Neural cell (in vitro differentiated cells): ENCODE data around the gene DNAJB12. TPM values are rescaled to one million over a fixed set of nuclear protein-coding genes. Genes with fewer than 3 reads are reported as not detected.

Experiments
- H2AFZ ChIP-seq: fragments of 200-600, 300-800 bp; sonication (generic), shearing (Covaris generic); 2 replicates; pipeline ENCODE4 v1.6.0; 2014; ENCODE audit warnings: low read depth, mild to moderate bottlenecking, antibody characterized with exemption, low read length, moderate library complexity
- H3F3A ChIP-seq: fragments of 200-600 bp; shearing (Covaris generic); 2 replicates; pipeline ENCODE4 v1.6.1; 2016; ENCODE audit warnings: mild to moderate bottlenecking, moderate library complexity, mixed read lengths, antibody characterized with exemption, low read length; ENCODE audit not compliant: insufficient read depth, poor library complexity, severe bottlenecking
- H3K27ac ChIP-seq: fragments of 200-600, 300-800 bp; sonication (generic), shearing (Covaris generic); 2 replicates; pipeline ENCODE4 v1.5.1; 2014; ENCODE audit warnings: mild to moderate bottlenecking, low read length, moderate library complexity
- H3K27me3 ChIP-seq: fragments of 300-800, 200-600 bp; sonication (generic), shearing (Covaris generic); 2 replicates; pipeline ENCODE4 v1.6.0; 2014; ENCODE audit warnings: mild to moderate bottlenecking, low read depth, low read length, moderate library complexity; ENCODE audit not compliant: insufficient read depth
- H3K36me3 ChIP-seq: fragments of 300-800, 200-600 bp; sonication (generic), shearing (Covaris generic); 2 replicates; pipeline ENCODE4 v1.5.1; 2014; ENCODE audit warnings: mild to moderate bottlenecking, antibody characterized with exemption, low read length, moderate library complexity; ENCODE audit not compliant: insufficient read depth
- H3K4me2 ChIP-seq: fragments of 300-800, 200-600 bp; sonication (generic), shearing (Covaris generic); 2 replicates; pipeline ENCODE4 v1.6.0; 2014; ENCODE audit warnings: mild to moderate bottlenecking, low read length
- H3K4me3 ChIP-seq: fragments of 300-800, 200-600 bp; sonication (generic), shearing (Covaris generic); 2 replicates; pipeline ENCODE4 v1.5.1; 2014; ENCODE audit warnings: mild to moderate bottlenecking, low read length, moderate library complexity
- H3K79me2 ChIP-seq: fragments of 200-600 bp; shearing (Covaris generic); replicated peaks from 2 replicates; pipeline ENCODE4 v1.6.0; 2014; ENCODE audit warnings: mild to moderate bottlenecking, low read length, moderate library complexity; ENCODE audit not compliant: insufficient read depth
- H3K9ac ChIP-seq: fragments of 300-800, 200-600 bp; sonication (generic), shearing (Covaris generic); 2 replicates; pipeline ENCODE4 v1.6.1; 2016; ENCODE audit warnings: mild to moderate bottlenecking, low read length, mixed read lengths
- H3K9me2 ChIP-seq: fragments of 200-600 bp; shearing (Covaris generic); 2 replicates; pipeline ENCODE4 v1.6.1; 2016; ENCODE audit warnings: mild to moderate bottlenecking, low read length, mixed read lengths; ENCODE audit not compliant: insufficient read depth
- H3K9me3 ChIP-seq: fragments of 200-600, 300-800 bp; sonication (generic), shearing (Covaris generic); 2 replicates; pipeline ENCODE4 v1.6.1; 2016; ENCODE audit warnings: mild to moderate bottlenecking, mixed run types, low read length, moderate library complexity, mixed read lengths
- H4K20me1 ChIP-seq: fragments of 200-600 bp; shearing (Covaris generic); 2 replicates; pipeline ENCODE4 v1.6.1; 2016; ENCODE audit warnings: mild to moderate bottlenecking, mixed run types; ENCODE audit not compliant: insufficient read depth
- EP300 ChIP-seq: fragments of 450-650 bp; conservative IDR thresholded peaks from 2 replicates; pipeline ENCODE4 v1.6.1; 2014; ENCODE audit warnings: antibody characterized with exemption, mild to moderate bottlenecking, moderate library complexity; ENCODE audit not compliant: poor library complexity, severe bottlenecking
- EZH2 ChIP-seq: fragments of 200-600, 300-800 bp; shearing (Covaris generic), sonication (generic); IDR thresholded peaks from 2 replicates; pipeline ENCODE4 v1.6.1; 2014; ENCODE audit warnings: antibody characterized with exemption, low read length, borderline replicate concordance, mild to moderate bottlenecking; ENCODE audit not compliant: insufficient read depth, poor library complexity, severe bottlenecking
- MXI1 ChIP-seq: fragments of 450-650 bp; conservative IDR thresholded peaks from 2 replicates; pipeline ENCODE4 v1.6.1; 2014; ENCODE audit warnings: antibody characterized with exemption, mild to moderate bottlenecking; ENCODE audit not compliant: poor library complexity, severe bottlenecking
- POLR2AphosphoS5 ChIP-seq: IDR thresholded peaks from 2 replicates; pipeline ENCODE4 v1.6.1; 2012
- RAD21 ChIP-seq: fragments of 450-650 bp; conservative IDR thresholded peaks from 2 replicates; pipeline ENCODE4 v1.6.1; 2014; ENCODE audit warnings: antibody characterized with exemption, mild to moderate bottlenecking, moderate library complexity
- SMC3 ChIP-seq: fragments of 450-650 bp; conservative IDR thresholded peaks from 2 replicates; pipeline ENCODE4 v1.6.1; 2014; ENCODE audit warnings: antibody characterized with exemption, mild to moderate bottlenecking, moderate library complexity; ENCODE audit not compliant: poor library complexity
- TAF1 ChIP-seq: IDR thresholded peaks from 2 replicates; pipeline ENCODE4 v1.6.1; 2012; ENCODE audit warnings: low read depth
- polyA plus RNA-seq: library from polyadenylated mRNA; depleted of rRNA; stranded (reverse); fragments of >200 nt; gene quantifications from 2 replicates; pipeline ENCODE4 v1.2.3, GENCODE V29; 2014
- TF ChIP-seq, protein P1 (sequence below): IDR thresholded peaks from 2 replicates; pipeline ENCODE4 v1.6.1; 2012; ENCODE audit warnings: borderline replicate concordance
- TF ChIP-seq, protein P2 (sequence below): fragments of 450-650 bp; IDR thresholded peaks from 2 replicates; pipeline ENCODE4 v1.5.1; 2014; ENCODE audit warnings: antibody characterized with exemption, mild to moderate bottlenecking, moderate library complexity; ENCODE audit not compliant: poor library complexity, severe bottlenecking

DNAJB12 gene
- polyA plus RNA-seq, 1 donor from 2014 or later: 24.5 TPM

DNA sequence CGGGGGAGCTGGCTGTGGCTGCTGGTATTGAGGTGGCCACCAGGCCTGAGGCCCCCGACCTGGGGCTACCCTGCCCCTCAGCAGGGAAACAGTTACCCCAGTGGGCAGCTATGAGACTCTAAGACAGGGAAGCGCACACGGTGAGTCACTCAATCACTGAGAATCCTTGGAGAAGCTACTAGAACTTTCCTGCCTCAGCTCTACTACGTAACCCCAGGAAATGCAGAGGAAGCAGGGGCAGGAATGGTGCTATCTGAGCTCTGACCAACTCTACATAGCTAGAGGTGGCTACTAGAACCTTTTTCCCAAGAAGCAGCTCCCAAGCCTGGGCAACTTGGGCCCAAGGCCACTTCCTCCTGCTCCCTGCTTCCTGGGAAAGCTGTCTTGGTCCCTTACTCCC, 11.8 kb downstream of the DNAJB12 start:
- no peaks in the 10 kb centered on the region for H3K9me3 ChIP-seq
- no peak overlapping the region for H3K4me2 ChIP-seq
- H3K36me3 ChIP-seq: no peaks in the 10 kb centered on the region
- H4K20me1 ChIP-seq: no peaks in the 10 kb centered on the region
- no peak overlapping the region for H3K4me3 ChIP-seq
- TF ChIP-seq TAF1 (no peak), SMC3 (no peak), EP300 (no peak), MXI1 (no peak), POLR2AphosphoS5 (no peak), EZH2 (no peak)
- TF ChIP-seq, protein P1, sequence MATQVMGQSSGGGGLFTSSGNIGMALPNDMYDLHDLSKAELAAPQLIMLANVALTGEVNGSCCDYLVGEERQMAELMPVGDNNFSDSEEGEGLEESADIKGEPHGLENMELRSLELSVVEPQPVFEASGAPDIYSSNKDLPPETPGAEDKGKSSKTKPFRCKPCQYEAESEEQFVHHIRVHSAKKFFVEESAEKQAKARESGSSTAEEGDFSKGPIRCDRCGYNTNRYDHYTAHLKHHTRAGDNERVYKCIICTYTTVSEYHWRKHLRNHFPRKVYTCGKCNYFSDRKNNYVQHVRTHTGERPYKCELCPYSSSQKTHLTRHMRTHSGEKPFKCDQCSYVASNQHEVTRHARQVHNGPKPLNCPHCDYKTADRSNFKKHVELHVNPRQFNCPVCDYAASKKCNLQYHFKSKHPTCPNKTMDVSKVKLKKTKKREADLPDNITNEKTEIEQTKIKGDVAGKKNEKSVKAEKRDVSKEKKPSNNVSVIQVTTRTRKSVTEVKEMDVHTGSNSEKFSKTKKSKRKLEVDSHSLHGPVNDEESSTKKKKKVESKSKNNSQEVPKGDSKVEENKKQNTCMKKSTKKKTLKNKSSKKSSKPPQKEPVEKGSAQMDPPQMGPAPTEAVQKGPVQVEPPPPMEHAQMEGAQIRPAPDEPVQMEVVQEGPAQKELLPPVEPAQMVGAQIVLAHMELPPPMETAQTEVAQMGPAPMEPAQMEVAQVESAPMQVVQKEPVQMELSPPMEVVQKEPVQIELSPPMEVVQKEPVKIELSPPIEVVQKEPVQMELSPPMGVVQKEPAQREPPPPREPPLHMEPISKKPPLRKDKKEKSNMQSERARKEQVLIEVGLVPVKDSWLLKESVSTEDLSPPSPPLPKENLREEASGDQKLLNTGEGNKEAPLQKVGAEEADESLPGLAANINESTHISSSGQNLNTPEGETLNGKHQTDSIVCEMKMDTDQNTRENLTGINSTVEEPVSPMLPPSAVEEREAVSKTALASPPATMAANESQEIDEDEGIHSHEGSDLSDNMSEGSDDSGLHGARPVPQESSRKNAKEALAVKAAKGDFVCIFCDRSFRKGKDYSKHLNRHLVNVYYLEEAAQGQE: no peak
- H3K9me2 ChIP-seq: no peaks in the 10 kb centered on the region
- no peaks in the 10 kb centered on the region for H3K79me2 ChIP-seq
- no peak overlapping the region for H3K9ac ChIP-seq
- H3K27ac ChIP-seq: no peak overlapping the region
- no peaks in the 10 kb centered on the region for H3K27me3 ChIP-seq
- no peak overlapping the region for H2AFZ ChIP-seq
- no peaks in the 10 kb centered on the region for H3F3A ChIP-seq

DNA sequence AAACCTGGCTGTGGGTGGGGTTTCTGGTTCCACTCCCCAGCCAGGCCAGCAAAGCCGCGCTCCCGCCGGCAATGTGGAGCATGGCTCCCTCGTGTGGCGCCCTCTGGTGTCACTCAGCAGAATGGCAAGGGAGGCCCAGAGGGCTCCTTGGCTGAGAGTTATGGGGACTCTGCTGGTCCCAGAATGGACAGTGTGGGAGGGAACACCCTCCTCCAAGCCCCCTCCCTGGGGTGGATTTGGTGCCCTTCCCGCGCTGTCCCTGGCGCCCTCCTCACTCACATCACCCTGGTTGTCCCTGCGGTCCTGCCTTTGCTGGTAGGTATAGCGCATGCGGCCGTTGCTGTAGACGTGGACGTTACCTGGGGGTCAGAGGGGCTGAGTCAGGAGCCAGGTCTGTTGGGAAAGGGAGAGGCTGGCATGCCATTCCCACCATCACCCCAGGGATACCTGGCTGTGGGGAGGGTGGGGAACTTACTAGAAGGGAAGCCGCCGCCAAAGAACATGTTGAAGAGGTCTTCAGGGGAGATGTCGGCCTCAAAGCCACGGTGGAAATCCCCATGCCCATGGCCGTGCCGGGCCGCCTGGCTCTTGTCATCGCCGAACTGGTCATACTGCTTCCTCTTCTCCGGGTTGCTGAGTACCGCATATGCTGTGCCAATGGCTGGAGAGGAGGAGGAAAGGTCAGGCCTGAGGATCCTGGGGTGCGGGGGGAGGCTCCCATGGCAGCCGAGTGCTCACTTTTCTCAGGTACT, 14.0 kb downstream of the DNAJB12 start:
- Histone ChIP-seq H3K9ac (no peak overlapping the region), H3K36me3 (peaks cover 5% of the 10 kb centered on the region), H3F3A (no peaks in the 10 kb centered on the region), H2AFZ (no peak overlapping the region), H3K79me2 (no peaks in the 10 kb centered on the region), H4K20me1 (no peaks in the 10 kb centered on the region), H3K9me3 (no peaks in the 10 kb centered on the region), H3K27ac (no peak overlapping the region), H3K27me3 (no peaks in the 10 kb centered on the region), H3K9me2 (no peaks in the 10 kb centered on the region), H3K4me2 (no peak overlapping the region), H3K4me3 (no peak overlapping the region)
- peak; percentile 92 for TF ChIP-seq SMC3
- TF ChIP-seq RAD21: peak; percentile 84
- TF ChIP-seq, protein P2, sequence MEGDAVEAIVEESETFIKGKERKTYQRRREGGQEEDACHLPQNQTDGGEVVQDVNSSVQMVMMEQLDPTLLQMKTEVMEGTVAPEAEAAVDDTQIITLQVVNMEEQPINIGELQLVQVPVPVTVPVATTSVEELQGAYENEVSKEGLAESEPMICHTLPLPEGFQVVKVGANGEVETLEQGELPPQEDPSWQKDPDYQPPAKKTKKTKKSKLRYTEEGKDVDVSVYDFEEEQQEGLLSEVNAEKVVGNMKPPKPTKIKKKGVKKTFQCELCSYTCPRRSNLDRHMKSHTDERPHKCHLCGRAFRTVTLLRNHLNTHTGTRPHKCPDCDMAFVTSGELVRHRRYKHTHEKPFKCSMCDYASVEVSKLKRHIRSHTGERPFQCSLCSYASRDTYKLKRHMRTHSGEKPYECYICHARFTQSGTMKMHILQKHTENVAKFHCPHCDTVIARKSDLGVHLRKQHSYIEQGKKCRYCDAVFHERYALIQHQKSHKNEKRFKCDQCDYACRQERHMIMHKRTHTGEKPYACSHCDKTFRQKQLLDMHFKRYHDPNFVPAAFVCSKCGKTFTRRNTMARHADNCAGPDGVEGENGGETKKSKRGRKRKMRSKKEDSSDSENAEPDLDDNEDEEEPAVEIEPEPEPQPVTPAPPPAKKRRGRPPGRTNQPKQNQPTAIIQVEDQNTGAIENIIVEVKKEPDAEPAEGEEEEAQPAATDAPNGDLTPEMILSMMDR: peak; percentile 87
- no peak for TF ChIP-seq TAF1
- no peak for TF ChIP-seq EP300
